GM18867 (cell line): ENCODE measurements around the gene SH3TC2.

Experiments used
- ATAC-seq: cut with Tn5 transposase; IDR thresholded peaks from one replicate; pipeline ENCODE4 v1.9.1; 2021; ENCODE audit warnings: mild to moderate bottlenecking, moderate library complexity; ENCODE audit not compliant: unreplicated experiment

Gene SH3TC2

GRCh38 chr5:149002761-149003689, 59.8 kb downstream of the SH3TC2 start:
- ATAC-seq: no peak

GRCh38 chr5:149002053-149002452, 60.8 kb downstream of the SH3TC2 start:
- ATAC-seq: no peak

GRCh38 chr5:149001162-149001561, 61.7 kb downstream of the SH3TC2 start:
- ATAC-seq: no peak

GRCh38 chr5:148999741-149000140, 63.1 kb downstream of the SH3TC2 start:
- ATAC-seq: no peak

GRCh38 chr5:148998174-148998797, 64.6 kb downstream of the SH3TC2 start:
- ATAC-seq: peak; percentile 76

GRCh38 chr5:148996270-148996669, 66.6 kb downstream of the SH3TC2 start:
- ATAC-seq: no peak

GRCh38 chr5:148995791-148996190, 67.1 kb downstream of the SH3TC2 start:
- ATAC-seq: no peak

GRCh38 chr5:148993283-148993936, 69.5 kb downstream of the SH3TC2 start:
- no peak for ATAC-seq

- no peak for ATAC-seq
Measured at GRCh38 chr5:148992265-148992664, 70.6 kb downstream of the SH3TC2 start.

- no peak for ATAC-seq
Measured at GRCh38 chr5:148991566-148991965, 71.3 kb downstream of the SH3TC2 start.

GRCh38 chr5:148990817-148991216, 72.0 kb downstream of the SH3TC2 start:
- ATAC-seq: no peak

- ATAC-seq: no peak
Measured at GRCh38 chr5:148989567-148989966, 73.3 kb downstream of the SH3TC2 start.

- ATAC-seq: no peak
Measured at GRCh38 chr5:148988328-148988727, 74.5 kb downstream of the SH3TC2 start.

GRCh38 chr5:148986636-148987035, 76.2 kb downstream of the SH3TC2 start:
- ATAC-seq: no peak

GRCh38 chr5:148984345-148984744, 78.5 kb downstream of the SH3TC2 start:
- ATAC-seq: no peak

- ATAC-seq: no peak
Measured at GRCh38 chr5:148981353-148981752, 81.5 kb downstream of the SH3TC2 start.

GRCh38 chr5:148980731-148981130, 82.1 kb downstream of the SH3TC2 start:
- no peak for ATAC-seq

- ATAC-seq: no peak
Measured at GRCh38 chr5:148979083-148979723, 83.7 kb downstream of the SH3TC2 start.

- no peak for ATAC-seq
Measured at GRCh38 chr5:148978370-148979082, 84.3 kb downstream of the SH3TC2 start.

- ATAC-seq: no peak
Measured at GRCh38 chr5:148976569-148977381, 86.1 kb downstream of the SH3TC2 start.
